ENCODE measurements around the gene RNF187.

RNF187 gene

GRCh38 chr1:228544921-228545591, 57.9 kb downstream of the RNF187 start:
- no peak for DNase-seq (ENCODE audit: low read depth in 2 of 2)
